Lung microvascular endothelial cell (primary cell): ENCODE data around the gene MKX. TPM values are rescaled to one million over a fixed set of nuclear protein-coding genes. Genes with fewer than 3 reads are reported as not detected.

Experiments
- DNase-seq, 2 donors: peaks; one replicate each; pipeline versions ENCODE4 v3.0.0 to v3.0.0-alpha.2; 2010; ENCODE audit warnings: low read depth in 2 of 2
- total RNA-seq: library from RNA; depleted of rRNA; stranded (reverse); fragments of >200 nt; gene quantifications from 2 replicates; pipeline ENCODE4 v1.2.1, GENCODE V29; 2014

The MKX gene
- total RNA-seq, 1 donor from 2014 or later, result 0.20 TPM

- DNase-seq, result no peak
These were observed 90.3 kb downstream of the MKX start for GRCh38 chr10:27655296-27655695.

GRCh38 chr10:27654284-27654683 lies 91.3 kb downstream of the MKX start:
- no peak for DNase-seq

- no peak for DNase-seq
These were observed 98.9 kb downstream of the MKX start for GRCh38 chr10:27646604-27647175.

- no peak for DNase-seq
These were observed 99.4 kb downstream of the MKX start for GRCh38 chr10:27646194-27646593.

GRCh38 chr10:27644307-27644939 lies 101.2 kb downstream of the MKX start:
- DNase-seq, result no peak

GRCh38 chr10:27643301-27643700 lies 102.3 kb downstream of the MKX start:
- DNase-seq, result no peak

GRCh38 chr10:27642023-27642589 lies 103.5 kb downstream of the MKX start:
- DNase-seq, result no peak

GRCh38 chr10:27638071-27638750 lies 107.4 kb downstream of the MKX start:
- DNase-seq, result no peak

- no peak for DNase-seq
These were observed 108.0 kb downstream of the MKX start for GRCh38 chr10:27637601-27638000.

- no peak for DNase-seq
These were observed 108.8 kb downstream of the MKX start for GRCh38 chr10:27636816-27637215.

GRCh38 chr10:27635699-27636270 lies 109.8 kb downstream of the MKX start:
- DNase-seq, result no peak

- DNase-seq, result no peak
These were observed 110.3 kb downstream of the MKX start for GRCh38 chr10:27635290-27635689.

GRCh38 chr10:27628621-27629020 lies 117.0 kb downstream of the MKX start:
- no peak for DNase-seq

- no peak for DNase-seq
These were observed 118.7 kb downstream of the MKX start for GRCh38 chr10:27626890-27627289.

- no peak for DNase-seq
These were observed 120.0 kb downstream of the MKX start for GRCh38 chr10:27625452-27626211.

GRCh38 chr10:27624941-27625340 lies 120.7 kb downstream of the MKX start:
- no peak for DNase-seq

Other genes starting within 250 kb of the MKX start
- gene RAB18, start 241.5 kb downstream of the MKX start, total RNA-seq, result 29.0 and 41.1 TPM in 2 replicates